Measurements from ENCODE around the gene MAP6. TPM values are rescaled to one million over a fixed set of nuclear protein-coding genes. Genes with fewer than 3 reads are reported as not detected.

Gene MAP6
- total and polyA plus RNA-seq, 2 of the 13 experiments (the other 11 are each of a cell fraction or from before 2014, with no cell fraction given), result 0.04 TPM; not detected in 1

DNA sequence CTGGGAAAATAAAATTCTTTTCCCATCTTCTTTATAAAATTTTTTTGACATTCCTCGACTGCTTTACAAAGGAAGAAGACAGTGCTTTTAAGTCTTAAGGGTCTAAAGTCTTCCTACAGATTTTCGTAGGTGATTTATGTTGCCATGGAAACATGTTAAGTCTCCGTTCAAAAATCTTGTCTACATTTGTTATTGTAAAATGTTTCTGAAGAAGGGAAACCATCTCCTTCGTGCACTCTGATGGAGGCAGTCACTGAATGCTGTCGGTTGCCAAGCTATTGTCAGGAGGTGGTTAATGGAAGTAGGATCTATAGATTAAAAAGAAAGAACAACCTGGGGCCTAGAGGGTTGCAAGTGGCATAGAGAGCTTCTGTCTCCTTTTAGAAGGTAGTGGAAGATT is 52.6 kb downstream of the MAP6 start (continued):
- TF ChIP-seq, protein P1, sequence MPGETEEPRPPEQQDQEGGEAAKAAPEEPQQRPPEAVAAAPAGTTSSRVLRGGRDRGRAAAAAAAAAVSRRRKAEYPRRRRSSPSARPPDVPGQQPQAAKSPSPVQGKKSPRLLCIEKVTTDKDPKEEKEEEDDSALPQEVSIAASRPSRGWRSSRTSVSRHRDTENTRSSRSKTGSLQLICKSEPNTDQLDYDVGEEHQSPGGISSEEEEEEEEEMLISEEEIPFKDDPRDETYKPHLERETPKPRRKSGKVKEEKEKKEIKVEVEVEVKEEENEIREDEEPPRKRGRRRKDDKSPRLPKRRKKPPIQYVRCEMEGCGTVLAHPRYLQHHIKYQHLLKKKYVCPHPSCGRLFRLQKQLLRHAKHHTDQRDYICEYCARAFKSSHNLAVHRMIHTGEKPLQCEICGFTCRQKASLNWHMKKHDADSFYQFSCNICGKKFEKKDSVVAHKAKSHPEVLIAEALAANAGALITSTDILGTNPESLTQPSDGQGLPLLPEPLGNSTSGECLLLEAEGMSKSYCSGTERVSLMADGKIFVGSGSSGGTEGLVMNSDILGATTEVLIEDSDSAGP (CRISPR knock-in tag; IDR thresholded peaks at IDR 0.05; ENCODE audit: borderline replicate concordance), result no peak
- TF ChIP-seq DNMT3B (CRISPR knock-in tag; conservative IDR thresholded peaks at IDR 0.05), result no peak
- TF ChIP-seq KLF11 (CRISPR knock-in tag; IDR thresholded peaks at IDR 0.05), result no peak
- no peak for TF ChIP-seq ZNF709 (CRISPR knock-in tag; IDR thresholded peaks at IDR 0.05)
- TF ChIP-seq, protein P2, sequence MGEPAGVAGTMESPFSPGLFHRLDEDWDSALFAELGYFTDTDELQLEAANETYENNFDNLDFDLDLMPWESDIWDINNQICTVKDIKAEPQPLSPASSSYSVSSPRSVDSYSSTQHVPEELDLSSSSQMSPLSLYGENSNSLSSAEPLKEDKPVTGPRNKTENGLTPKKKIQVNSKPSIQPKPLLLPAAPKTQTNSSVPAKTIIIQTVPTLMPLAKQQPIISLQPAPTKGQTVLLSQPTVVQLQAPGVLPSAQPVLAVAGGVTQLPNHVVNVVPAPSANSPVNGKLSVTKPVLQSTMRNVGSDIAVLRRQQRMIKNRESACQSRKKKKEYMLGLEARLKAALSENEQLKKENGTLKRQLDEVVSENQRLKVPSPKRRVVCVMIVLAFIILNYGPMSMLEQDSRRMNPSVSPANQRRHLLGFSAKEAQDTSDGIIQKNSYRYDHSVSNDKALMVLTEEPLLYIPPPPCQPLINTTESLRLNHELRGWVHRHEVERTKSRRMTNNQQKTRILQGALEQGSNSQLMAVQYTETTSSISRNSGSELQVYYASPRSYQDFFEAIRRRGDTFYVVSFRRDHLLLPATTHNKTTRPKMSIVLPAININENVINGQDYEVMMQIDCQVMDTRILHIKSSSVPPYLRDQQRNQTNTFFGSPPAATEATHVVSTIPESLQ (CRISPR knock-in tag; conservative IDR thresholded peaks at IDR 0.05), result no peak
- no peak for TF ChIP-seq ZMYM3 (CRISPR knock-in tag; IDR thresholded peaks at IDR 0.05)
- TF ChIP-seq KDM6A (CRISPR knock-in tag; IDR thresholded peaks at IDR 0.05; ENCODE audit: low read depth), result no peak

DNA sequence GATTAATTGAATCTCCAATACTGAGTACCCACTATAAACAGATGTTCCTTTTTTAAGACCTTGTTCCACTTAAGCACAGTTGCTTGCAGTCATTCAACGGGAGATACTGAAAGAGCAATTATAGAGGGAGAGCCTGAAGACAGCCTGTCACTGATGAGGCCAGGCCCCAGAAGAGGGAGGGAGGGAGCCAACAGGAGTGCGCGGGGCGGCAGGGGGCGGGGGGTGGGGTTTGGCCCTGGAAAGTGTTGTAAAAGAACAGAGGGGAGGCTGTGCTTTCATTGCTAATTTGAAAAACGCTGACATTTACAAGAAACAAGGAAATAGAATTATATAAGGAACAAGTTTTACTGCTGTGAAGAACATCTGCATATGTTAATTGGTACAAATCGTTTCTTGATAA is 53.1 kb downstream of the MAP6 start:
- FAIRE-seq, result no peak
- H3K27ac ChIP-seq (ENCODE audit: extremely low read length, insufficient read depth, low read length), result no peak overlapping the region
- intact Hi-C loops (cut with micrococcal nuclease; ENCODE audit: unreplicated experiment) (no loop called here), in situ Hi-C loops (cut with HindIII; ENCODE audit: extremely low pct_ligation_motif_present, low pct_unique_long_range_greater_than_20kb) (no loop called here)
- H3K9ac ChIP-seq (ENCODE audit: insufficient read depth, low read depth, low read length), result no peak overlapping the region
- no peak overlapping the region for H2AFZ ChIP-seq (ENCODE audit: low read length)
- 47% methylated on average over 7 of the region's 7 CpGs for WGBS (ENCODE audit: low lambda C conversion rate)
- H3K79me2 ChIP-seq (ENCODE audit: insufficient read depth, low read length), result no peaks in the 10 kb centered on the region
- no peaks in the 10 kb centered on the region for H3K36me3 ChIP-seq (replicated peaks in 1 of 2; ENCODE audit: control insufficient read depth in 1 of 2, insufficient read depth in 2 of 2, low read length in 2 of 2)
- TF ChIP-seq ZNF382 (CRISPR knock-in tag; IDR thresholded peaks at IDR 0.05; ENCODE audit: borderline replicate concordance) (no peak), PPARG (CRISPR knock-in tag; conservative IDR thresholded peaks at IDR 0.05) (no peak), SKI (IDR thresholded peaks at IDR 0.05; ENCODE audit: partially characterized antibody) (no peak), REL (CRISPR knock-in tag; conservative IDR thresholded peaks at IDR 0.05) (no peak), GZF1 (CRISPR knock-in tag; IDR thresholded peaks at IDR 0.05) (no peak)
- TF ChIP-seq, protein P3, sequence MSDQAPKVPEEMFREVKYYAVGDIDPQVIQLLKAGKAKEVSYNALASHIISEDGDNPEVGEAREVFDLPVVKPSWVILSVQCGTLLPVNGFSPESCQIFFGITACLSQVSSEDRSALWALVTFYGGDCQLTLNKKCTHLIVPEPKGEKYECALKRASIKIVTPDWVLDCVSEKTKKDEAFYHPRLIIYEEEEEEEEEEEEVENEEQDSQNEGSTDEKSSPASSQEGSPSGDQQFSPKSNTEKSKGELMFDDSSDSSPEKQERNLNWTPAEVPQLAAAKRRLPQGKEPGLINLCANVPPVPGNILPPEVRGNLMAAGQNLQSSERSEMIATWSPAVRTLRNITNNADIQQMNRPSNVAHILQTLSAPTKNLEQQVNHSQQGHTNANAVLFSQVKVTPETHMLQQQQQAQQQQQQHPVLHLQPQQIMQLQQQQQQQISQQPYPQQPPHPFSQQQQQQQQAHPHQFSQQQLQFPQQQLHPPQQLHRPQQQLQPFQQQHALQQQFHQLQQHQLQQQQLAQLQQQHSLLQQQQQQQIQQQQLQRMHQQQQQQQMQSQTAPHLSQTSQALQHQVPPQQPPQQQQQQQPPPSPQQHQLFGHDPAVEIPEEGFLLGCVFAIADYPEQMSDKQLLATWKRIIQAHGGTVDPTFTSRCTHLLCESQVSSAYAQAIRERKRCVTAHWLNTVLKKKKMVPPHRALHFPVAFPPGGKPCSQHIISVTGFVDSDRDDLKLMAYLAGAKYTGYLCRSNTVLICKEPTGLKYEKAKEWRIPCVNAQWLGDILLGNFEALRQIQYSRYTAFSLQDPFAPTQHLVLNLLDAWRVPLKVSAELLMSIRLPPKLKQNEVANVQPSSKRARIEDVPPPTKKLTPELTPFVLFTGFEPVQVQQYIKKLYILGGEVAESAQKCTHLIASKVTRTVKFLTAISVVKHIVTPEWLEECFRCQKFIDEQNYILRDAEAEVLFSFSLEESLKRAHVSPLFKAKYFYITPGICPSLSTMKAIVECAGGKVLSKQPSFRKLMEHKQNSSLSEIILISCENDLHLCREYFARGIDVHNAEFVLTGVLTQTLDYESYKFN (CRISPR knock-in tag; conservative IDR thresholded peaks at IDR 0.05), result no peak
- H3K4me3 ChIP-seq (replicated peaks in 1 of 3; ENCODE audit: insufficient read depth in 1 of 3, low read depth in 2 of 3, low read length in 3 of 3), result no peak overlapping the region
- no peak for DNase-seq (ENCODE audit: low spot score)
- H3K27me3 ChIP-seq (ENCODE audit: control insufficient read depth in 1 of 2, insufficient read depth in 2 of 2, low read length in 2 of 2), result peaks cover 2 to 28% of the 10 kb centered on the region in 2 experiments; a peak in 4 of 5 replicates
- no peaks in the 10 kb centered on the region for H4K20me1 ChIP-seq (ENCODE audit: insufficient read depth, low read length)
- BruUV-seq (replicated peaks), result no TSS peak
- ATAC-seq, result no peak
- ChIA-PET POLR2A (no interaction called here), CTCF (ENCODE audit: low intra/inter-chr PET ratio, low total read pairs) (no interaction called here)
- no peaks in the 10 kb centered on the region for H3K9me3 ChIP-seq (ENCODE audit: low read length)
- no peak overlapping the region for H3K4me2 ChIP-seq (ENCODE audit: low read depth, low read length)
- H3K4me1 ChIP-seq (ENCODE audit: insufficient read depth, low read length), result no peaks in the 10 kb centered on the region
